CD4-positive, alpha-beta T cell treated with Interleukin-4 for 1 hour (primary cell): ENCODE measurements around the gene GALNT13.
"Not testable (repeated sequence)": the region's sequence is repeated elsewhere in the genome, so short reads cannot be mapped to it uniquely, and the experiment has no call there.

ENCODE experiments used
- DNase-seq, 2 donors: peaks; one replicate each; pipeline ENCODE4 v3.0.0-alpha.2; 2020 to 2022

GALNT13 gene

DNA sequence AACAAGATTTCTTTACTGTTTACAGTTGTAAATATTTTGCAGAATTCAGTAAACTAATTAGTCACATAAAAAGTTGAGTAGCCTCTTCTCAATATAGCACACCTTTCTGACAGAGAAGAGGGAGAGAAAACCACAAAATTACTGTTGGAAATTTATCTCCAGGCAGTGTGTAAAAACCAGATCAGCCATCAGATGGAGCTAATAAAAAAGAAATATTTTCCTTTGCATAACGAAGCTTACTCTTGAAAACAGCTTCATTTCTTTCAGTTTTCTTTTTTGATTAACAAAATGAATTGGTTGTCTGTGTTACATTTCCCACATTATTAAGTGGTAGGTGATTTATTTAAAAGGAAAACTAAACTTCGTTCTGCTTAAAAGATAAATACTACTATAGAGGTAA is 567.4 kb downstream of the GALNT13 start:
- no peak for DNase-seq

DNA sequence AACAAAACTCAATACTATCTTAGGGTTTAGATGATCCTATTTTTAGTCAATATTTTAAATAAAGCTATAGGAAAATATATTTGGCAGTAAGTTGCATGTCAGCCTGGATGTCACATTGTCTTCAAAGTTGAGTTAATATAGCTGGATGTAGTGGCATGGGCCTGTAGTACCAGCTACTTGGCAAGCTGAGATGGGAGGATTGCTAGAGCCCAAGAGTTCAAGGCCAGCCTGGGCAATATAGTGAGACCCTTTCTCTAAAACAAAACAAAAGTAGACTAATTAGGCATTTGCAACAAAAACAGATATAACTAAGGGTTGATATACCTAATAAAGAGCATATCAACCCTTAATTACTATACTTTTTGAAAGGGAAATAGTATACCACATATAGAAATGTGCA is 572.2 kb downstream of the GALNT13 start:
- no peak for DNase-seq

GRCh38 chr2:154446324-154446723 is 574.6 kb downstream of the GALNT13 start:
- no peak for DNase-seq

- DNase-seq = no peak
These were observed 576.2 kb downstream of the GALNT13 start for GRCh38 chr2:154447727-154448418.

DNA sequence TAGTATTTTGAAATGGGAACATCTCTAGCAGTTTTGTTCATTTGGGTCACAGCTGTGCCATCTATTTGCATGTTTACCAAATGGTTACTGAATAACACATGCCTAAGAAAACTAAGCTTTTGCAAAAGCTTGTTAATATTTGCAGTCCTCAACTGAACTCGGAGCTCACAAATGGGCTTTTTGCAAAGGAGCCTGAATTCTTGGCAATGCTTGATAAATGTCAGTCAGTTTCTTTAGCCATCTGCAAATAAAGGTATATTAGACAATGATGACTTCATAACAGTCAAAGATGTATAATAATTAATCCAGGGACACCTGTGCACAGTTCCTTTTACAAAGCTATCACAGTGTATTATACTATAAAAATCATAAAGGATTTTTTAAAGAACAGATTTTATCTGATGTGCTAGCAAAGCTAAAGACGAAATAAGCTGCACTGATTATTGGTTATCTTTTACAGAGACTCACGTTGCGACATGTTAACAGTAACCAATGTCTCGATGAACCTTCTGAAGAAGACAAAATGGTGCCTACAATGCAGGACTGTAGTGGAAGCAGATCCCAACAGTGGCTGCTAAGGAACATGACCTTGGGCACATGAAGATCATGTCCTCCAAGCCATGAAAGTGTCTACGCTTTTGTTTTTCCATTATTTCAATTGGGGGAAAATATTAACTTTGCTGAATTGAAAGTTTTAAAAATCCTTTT is 578.4 kb downstream of the GALNT13 start:
- no peak for DNase-seq

GRCh38 chr2:154452471-154452870 is 580.7 kb downstream of the GALNT13 start:
- DNase-seq = no peak

- no peak for DNase-seq
These were observed 581.3 kb downstream of the GALNT13 start for GRCh38 chr2:154452906-154453493.

- no peak for DNase-seq
These were observed 583.4 kb downstream of the GALNT13 start for GRCh38 chr2:154455166-154455565.

- DNase-seq = no peak
These were observed 584.1 kb downstream of the GALNT13 start for GRCh38 chr2:154455866-154456265.

GRCh38 chr2:154457286-154457685 is 585.6 kb downstream of the GALNT13 start:
- DNase-seq = no peak

- DNase-seq = no peak
These were observed 587.6 kb downstream of the GALNT13 start for GRCh38 chr2:154459286-154459685.

GRCh38 chr2:154462634-154463033 is 590.9 kb downstream of the GALNT13 start:
- DNase-seq = no peak

GRCh38 chr2:154466226-154466625 is 594.5 kb downstream of the GALNT13 start:
- no peak for DNase-seq

DNA sequence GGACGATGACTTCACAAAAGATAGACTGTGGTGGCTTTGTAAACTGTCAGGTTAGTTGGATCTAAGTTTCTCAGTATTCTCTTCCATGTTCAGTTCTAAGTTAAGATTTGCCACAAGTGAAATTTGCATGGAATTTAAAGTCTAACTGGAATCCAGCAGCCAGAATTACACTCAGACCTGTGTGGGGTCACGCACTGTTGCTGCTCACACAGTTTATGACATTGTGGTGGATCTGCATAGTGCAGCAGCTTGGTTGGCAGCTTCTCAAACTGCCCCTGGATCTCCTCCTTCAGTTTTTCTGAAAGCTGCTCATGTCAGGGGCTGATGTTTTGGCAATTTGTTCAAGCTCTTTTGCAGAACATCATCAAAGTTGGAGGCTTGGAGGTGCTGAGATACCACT is 598.7 kb downstream of the GALNT13 start:
- DNase-seq = no peak

DNA sequence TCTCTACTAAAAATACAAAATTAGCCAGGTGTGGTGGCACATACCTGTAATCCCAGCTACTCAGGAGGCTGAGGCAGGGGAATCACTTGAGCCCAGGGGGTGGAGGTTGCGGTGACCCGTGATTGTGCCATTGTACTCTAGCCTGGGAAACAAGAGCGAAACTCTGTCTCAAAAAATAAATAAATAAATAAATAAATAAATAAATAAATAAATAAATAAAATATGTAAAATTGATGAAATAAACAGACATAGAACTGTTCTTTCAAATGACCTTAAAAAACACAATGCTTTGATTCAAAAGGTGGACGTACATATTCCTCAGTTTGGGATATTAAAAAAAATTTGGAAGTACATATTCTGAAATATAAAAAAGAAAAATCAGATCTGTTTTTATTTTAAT is 599.8 kb downstream of the GALNT13 start:
- not testable (repeated sequence) for DNase-seq

DNA sequence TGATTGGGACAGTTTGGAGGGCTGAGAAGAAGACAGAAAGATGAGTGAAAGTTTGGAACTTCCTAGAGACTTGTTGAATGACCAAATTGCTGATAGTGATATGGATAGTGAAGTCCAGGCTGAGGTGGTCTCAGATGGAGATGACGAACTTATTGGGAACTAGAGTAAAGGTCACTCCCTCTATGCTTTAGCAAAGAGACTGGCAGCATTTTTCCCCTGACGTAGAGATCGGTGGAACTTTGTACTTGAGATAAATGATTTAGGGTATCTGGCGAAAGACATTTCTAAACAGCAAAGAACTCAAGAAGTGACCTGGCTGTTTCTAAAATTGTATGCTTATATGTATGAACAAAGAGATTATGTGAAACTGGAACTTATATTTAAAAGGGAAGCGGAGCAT is 605.6 kb downstream of the GALNT13 start:
- no peak for DNase-seq

GRCh38 chr2:154480521-154480920 is 608.8 kb downstream of the GALNT13 start:
- DNase-seq = no peak

GRCh38 chr2:154481336-154481735 is 609.6 kb downstream of the GALNT13 start:
- DNase-seq = no peak

GRCh38 chr2:154484338-154485099 is 612.8 kb downstream of the GALNT13 start:
- no peak for DNase-seq

- no peak for DNase-seq
These were observed 617.1 kb downstream of the GALNT13 start for GRCh38 chr2:154488801-154489200.

GRCh38 chr2:154489266-154489858 is 617.6 kb downstream of the GALNT13 start:
- DNase-seq = no peak

- no peak for DNase-seq
These were observed 618.8 kb downstream of the GALNT13 start for GRCh38 chr2:154490530-154490929.

- no peak for DNase-seq
These were observed 623.7 kb downstream of the GALNT13 start for GRCh38 chr2:154495455-154495868.
